Measurements from ENCODE around the gene SOS2. TPM values are rescaled to one million over a fixed set of nuclear protein-coding genes. Genes with fewer than 3 reads are reported as not detected.

Gene SOS2
- total RNA-seq, 1 experiment from 2014 or later = 9.4 TPM

GRCh38 chr14:50265029-50265428 is 33.7 kb upstream of the SOS2 start:
- Histone ChIP-seq H3K79me2 (ENCODE audit: insufficient read depth, low read length) (no peaks in the 10 kb centered on the region), H2AFZ (ENCODE audit: low read length) (no peak overlapping the region), H4K20me1 (ENCODE audit: control insufficient read depth, insufficient read depth, insufficient read length) (no peaks in the 10 kb centered on the region), H4K5ac (ENCODE audit: insufficient read length, low read depth, low read length) (no peak overlapping the region), H3K9ac (ENCODE audit: extremely low read depth, insufficient read length, low read length) (no peak overlapping the region), H3K23ac (ENCODE audit: insufficient read length, low read depth, low read length) (no peak overlapping the region), H3K27me3 (ENCODE audit: insufficient read depth, low read length) (no peaks in the 10 kb centered on the region), H3K4ac (ENCODE audit: low read depth, low read length) (no peak overlapping the region), H2BK12ac (ENCODE audit: insufficient read length, low read depth, low read length) (no peak overlapping the region), H3K79me1 (ENCODE audit: insufficient read depth, low read depth, low read length, poor library complexity, severe bottlenecking) (no peaks in the 10 kb centered on the region), H3K56ac (ENCODE audit: insufficient read length, low read depth, low read length) (no peak overlapping the region), H3K9me3 (ENCODE audit: control insufficient read depth, low read depth, low read length) (no peaks in the 10 kb centered on the region), H4K8ac (replicated peaks; ENCODE audit: insufficient read length, low read depth, low read length) (no peak overlapping the region), H3K14ac (ENCODE audit: insufficient read depth, low read length) (no peak overlapping the region), H3K18ac (ENCODE audit: insufficient read length, low read depth, low read length) (no peak overlapping the region), H3K4me2 (ENCODE audit: insufficient read depth, insufficient read length, low read length) (no peak overlapping the region), H2AK5ac (ENCODE audit: insufficient read length, low read length) (no peak overlapping the region), H4K91ac (ENCODE audit: insufficient read length, low read depth, low read length) (no peak overlapping the region), H2BK5ac (ENCODE audit: insufficient read length, low read length) (no peak overlapping the region), H2BK15ac (ENCODE audit: low read depth, low read length) (no peak overlapping the region), H2BK20ac (ENCODE audit: low read depth, low read length, poor library complexity, severe bottlenecking) (no peak overlapping the region), H3K4me1 (ENCODE audit: insufficient read depth, low read length) (no peaks in the 10 kb centered on the region), H3T11ph (ENCODE audit: low read length) (no peak overlapping the region), H3K27ac (ENCODE audit: insufficient read length, low read depth, low read length) (no peak overlapping the region), H3K23me2 (ENCODE audit: insufficient read length, low read depth, low read length, poor library complexity, severe bottlenecking) (no peaks in the 10 kb centered on the region), H2BK120ac (ENCODE audit: low read depth, low read length, poor library complexity, severe bottlenecking) (no peak overlapping the region)
- H3K9me3 Mint-ChIP-seq = no peaks in the 10 kb centered on the region
- peaks cover 1 to 39% (median 13%) of the 10 kb centered on the region in 3 experiments; a peak in 5 of 7 replicates for H3K36me3 Mint-ChIP-seq (ENCODE audit: insufficient read depth in 1 of 3, low read depth in 3 of 3)
- H3K27ac Mint-ChIP-seq = no peak overlapping the region
- H3K4me3 Mint-ChIP-seq = no peak overlapping the region
- H3K4me1 Mint-ChIP-seq = no peaks in the 10 kb centered on the region
- no peak for DNase-seq
- no peaks in the 10 kb centered on the region for H3K27me3 Mint-ChIP-seq (ENCODE audit: low read depth)
- TF ChIP-seq CTCF (conservative IDR thresholded peaks at IDR 0.05) = no peak

Data from H9 (cell line).